ENCODE measurements around the gene SFRP4. TPM values are rescaled to one million over a fixed set of nuclear protein-coding genes. Genes with fewer than 3 reads are reported as not detected.

SFRP4 gene
- total and polyA plus RNA-seq, 2 of the 8 experiments (the other 6 are each of a cell fraction or from before 2014, with no cell fraction given), result 0.03 TPM; not detected in 1

- TF ChIP-seq EP300 (IDR thresholded peaks at IDR 0.05; ENCODE audit: borderline replicate concordance in 1 of 2, low read depth in 2 of 2, low read length in 2 of 2), result no peak
- TF ChIP-seq FOSL1 (IDR thresholded peaks at IDR 0.05; ENCODE audit: insufficient read depth, low read depth, low read length), result no peak
Measured at GRCh38 chr7:37924491-37925041, 7.9 kb upstream of the SFRP4 start (continued).

Data from H1 (cell line).